Panc1 (cell line): ENCODE results near the gene ZNF544. TPM values are rescaled to one million over a fixed set of nuclear protein-coding genes. Genes with fewer than 3 reads are reported as not detected.

Source experiments
- ATAC-seq: fragments of 200-7000 bp; cut with Tn5 transposase; 2 replicates; pipeline ENCODE4 v1.9.1; 2020; ENCODE audit warnings: mild to moderate bottlenecking, moderate library complexity
- BruUV-seq: library from RNA; stranded (reverse); fragments of 400-500 nt; replicated peaks from 2 replicates; lab custom pipeline; 2021; lab: Mats Ljungman, UMichigan
- CTCF ChIA-PET: fragments of 300-600 bp; sonication (Branson Sonifier 250); formaldehyde crosslinking; loops from one replicate; lab custom pipeline; 2022; ENCODE audit warnings: antibody characterized with exemption; lab: Charles Lee
- POLR2A ChIA-PET: fragments of 300-600 bp; sonication (Branson Sonifier 250); formaldehyde crosslinking; loops from one replicate; lab custom pipeline; 2022; ENCODE audit warnings: antibody characterized with exemption; lab: Charles Lee
- DNase-seq: peaks from one replicate; pipeline ENCODE4 v3.0.0-alpha.2; 2010; ENCODE audit warnings: low read depth, low spot score
- H3K27ac ChIP-seq: 2 replicates; pipeline ENCODE4 v1.5.1; 2011; ENCODE audit warnings: mild to moderate bottlenecking, low read length, inconsistent platforms
- H3K27me3 ChIP-seq: fragments of 200-500 bp; sonication (Bioruptor generic); 2 replicates; pipeline ENCODE4 v1.6.0; 2014; ENCODE audit warnings: low read length, inconsistent platforms; ENCODE audit not compliant: control insufficient read depth, insufficient read depth
- H3K36me3 ChIP-seq: fragments of 200-500 bp; sonication (Bioruptor generic); 2 replicates; pipeline ENCODE4 v1.5.1; 2014; ENCODE audit warnings: inconsistent platforms, mild to moderate bottlenecking, low read length, moderate library complexity; ENCODE audit not compliant: control insufficient read depth, insufficient read depth
- H3K4me1 ChIP-seq: 2 replicates; pipeline ENCODE4 v1.5.1; 2011; ENCODE audit warnings: inconsistent platforms, mild to moderate bottlenecking, low read length, moderate library complexity; ENCODE audit not compliant: control insufficient read depth, insufficient read depth
- H3K4me3 ChIP-seq, 2 experiments: 2 replicates each; pipeline ENCODE4 v1.5.1; 2011 to 2012; ENCODE audit warnings: low read depth in 2 of 2, low read length in 2 of 2, mild to moderate bottlenecking in 2 of 2, inconsistent platforms in 1 of 2, moderate library complexity in 1 of 2
- H3K9me3 ChIP-seq: fragments of 200-500 bp; sonication (Bioruptor generic); 2 replicates; pipeline ENCODE4 v1.5.1; 2014; ENCODE audit warnings: low read depth, mild to moderate bottlenecking, inconsistent platforms, low read length, moderate library complexity; ENCODE audit not compliant: control insufficient read depth, insufficient read depth
- POLR2AphosphoS5 ChIP-seq: IDR thresholded peaks from 2 replicates; pipeline ENCODE4 v1.6.1; 2012; ENCODE audit warnings: mild to moderate bottlenecking, low read depth, low read length, moderate library complexity
- SIN3A ChIP-seq: IDR thresholded peaks from 2 replicates; pipeline ENCODE4 v1.6.1; 2012; ENCODE audit warnings: low read depth, mild to moderate bottlenecking, low read length, moderate library complexity, borderline replicate concordance; ENCODE audit not compliant: insufficient read depth
- TCF7L2 ChIP-seq: IDR thresholded peaks from 2 replicates; pipeline ENCODE4 v1.6.1; 2011; ENCODE audit warnings: mild to moderate bottlenecking, low read depth, low read length, inconsistent platforms
- in situ Hi-C: cut with HindIII; loops from 2 replicates; pipeline ENCODE4 v1.10.0; 2016; ENCODE audit warnings: low sequenced_read_pairs, low pct_unique_long_range_greater_than_20kb
- intact Hi-C: fragments of 100-400 bp; cut with micrococcal nuclease; formaldehyde crosslinking; loops from one replicate; pipeline ENCODE4 v1.10.0; 2022; ENCODE audit not compliant: unreplicated experiment
- total RNA-seq: library from RNA; stranded (reverse); gene quantifications from one replicate; pipeline ENCODE4 v1.2.1, GENCODE V29; 2021; ENCODE audit not compliant: unreplicated experiment
- TF ChIP-seq, protein P1 (sequence below): fragments of 450-650 bp; IDR thresholded peaks from 2 replicates; pipeline ENCODE4 v1.5.1; 2017; ENCODE audit warnings: mild to moderate bottlenecking
- TF ChIP-seq, protein P2 (sequence below), 2 experiments: IDR thresholded peaks; 2 replicates each; pipeline ENCODE4 v1.6.1; 2011 to 2012; ENCODE audit warnings: low read depth in 2 of 2, control low read depth in 1 of 2, low read length in 1 of 2, mild to moderate bottlenecking in 1 of 2, moderate library complexity in 1 of 2; ENCODE audit not compliant: insufficient read depth in 1 of 2

The ZNF544 gene
- total RNA-seq, 1 experiment from 2014 or later = 48.5 TPM

DNA sequence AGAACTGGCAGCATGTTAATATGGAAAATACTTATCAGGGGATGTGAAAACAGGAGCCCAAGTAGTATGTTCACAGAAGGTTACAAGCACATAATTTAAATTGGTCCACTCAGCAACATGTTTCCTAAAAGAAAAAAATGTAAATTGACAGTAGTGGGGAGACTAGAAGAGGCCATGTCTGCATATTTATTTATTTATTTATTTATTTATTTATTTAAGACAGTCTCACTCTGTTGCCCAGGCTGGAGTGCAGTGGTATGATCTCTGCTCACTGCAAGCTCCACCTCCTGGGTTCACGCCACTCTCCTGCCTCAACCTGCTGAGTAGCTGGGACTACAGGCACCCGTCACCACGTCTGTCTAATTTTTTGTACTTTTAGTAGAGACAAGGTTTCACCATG lies 36.4 kb downstream of the ZNF544 start:
- H3K27ac ChIP-seq = no peak overlapping the region
- H3K36me3 ChIP-seq = no peaks in the 10 kb centered on the region
- ChIA-PET CTCF (no interaction called here), POLR2A (no interaction called here)
- H3K4me3 ChIP-seq = no peak overlapping the region
- TF ChIP-seq SIN3A (no peak), TCF7L2 (no peak), POLR2AphosphoS5 (no peak)
- TF ChIP-seq, protein P1, sequence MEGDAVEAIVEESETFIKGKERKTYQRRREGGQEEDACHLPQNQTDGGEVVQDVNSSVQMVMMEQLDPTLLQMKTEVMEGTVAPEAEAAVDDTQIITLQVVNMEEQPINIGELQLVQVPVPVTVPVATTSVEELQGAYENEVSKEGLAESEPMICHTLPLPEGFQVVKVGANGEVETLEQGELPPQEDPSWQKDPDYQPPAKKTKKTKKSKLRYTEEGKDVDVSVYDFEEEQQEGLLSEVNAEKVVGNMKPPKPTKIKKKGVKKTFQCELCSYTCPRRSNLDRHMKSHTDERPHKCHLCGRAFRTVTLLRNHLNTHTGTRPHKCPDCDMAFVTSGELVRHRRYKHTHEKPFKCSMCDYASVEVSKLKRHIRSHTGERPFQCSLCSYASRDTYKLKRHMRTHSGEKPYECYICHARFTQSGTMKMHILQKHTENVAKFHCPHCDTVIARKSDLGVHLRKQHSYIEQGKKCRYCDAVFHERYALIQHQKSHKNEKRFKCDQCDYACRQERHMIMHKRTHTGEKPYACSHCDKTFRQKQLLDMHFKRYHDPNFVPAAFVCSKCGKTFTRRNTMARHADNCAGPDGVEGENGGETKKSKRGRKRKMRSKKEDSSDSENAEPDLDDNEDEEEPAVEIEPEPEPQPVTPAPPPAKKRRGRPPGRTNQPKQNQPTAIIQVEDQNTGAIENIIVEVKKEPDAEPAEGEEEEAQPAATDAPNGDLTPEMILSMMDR = no peak
- TF ChIP-seq, protein P2, sequence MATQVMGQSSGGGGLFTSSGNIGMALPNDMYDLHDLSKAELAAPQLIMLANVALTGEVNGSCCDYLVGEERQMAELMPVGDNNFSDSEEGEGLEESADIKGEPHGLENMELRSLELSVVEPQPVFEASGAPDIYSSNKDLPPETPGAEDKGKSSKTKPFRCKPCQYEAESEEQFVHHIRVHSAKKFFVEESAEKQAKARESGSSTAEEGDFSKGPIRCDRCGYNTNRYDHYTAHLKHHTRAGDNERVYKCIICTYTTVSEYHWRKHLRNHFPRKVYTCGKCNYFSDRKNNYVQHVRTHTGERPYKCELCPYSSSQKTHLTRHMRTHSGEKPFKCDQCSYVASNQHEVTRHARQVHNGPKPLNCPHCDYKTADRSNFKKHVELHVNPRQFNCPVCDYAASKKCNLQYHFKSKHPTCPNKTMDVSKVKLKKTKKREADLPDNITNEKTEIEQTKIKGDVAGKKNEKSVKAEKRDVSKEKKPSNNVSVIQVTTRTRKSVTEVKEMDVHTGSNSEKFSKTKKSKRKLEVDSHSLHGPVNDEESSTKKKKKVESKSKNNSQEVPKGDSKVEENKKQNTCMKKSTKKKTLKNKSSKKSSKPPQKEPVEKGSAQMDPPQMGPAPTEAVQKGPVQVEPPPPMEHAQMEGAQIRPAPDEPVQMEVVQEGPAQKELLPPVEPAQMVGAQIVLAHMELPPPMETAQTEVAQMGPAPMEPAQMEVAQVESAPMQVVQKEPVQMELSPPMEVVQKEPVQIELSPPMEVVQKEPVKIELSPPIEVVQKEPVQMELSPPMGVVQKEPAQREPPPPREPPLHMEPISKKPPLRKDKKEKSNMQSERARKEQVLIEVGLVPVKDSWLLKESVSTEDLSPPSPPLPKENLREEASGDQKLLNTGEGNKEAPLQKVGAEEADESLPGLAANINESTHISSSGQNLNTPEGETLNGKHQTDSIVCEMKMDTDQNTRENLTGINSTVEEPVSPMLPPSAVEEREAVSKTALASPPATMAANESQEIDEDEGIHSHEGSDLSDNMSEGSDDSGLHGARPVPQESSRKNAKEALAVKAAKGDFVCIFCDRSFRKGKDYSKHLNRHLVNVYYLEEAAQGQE (IDR thresholded peaks at IDR 0.05; ENCODE audit: insufficient read depth in 1 of 2, low read depth in 2 of 2, low read length in 1 of 2) = no peak
- no peaks in the 10 kb centered on the region for H3K4me1 ChIP-seq
- intact Hi-C loops (no loop called here), in situ Hi-C loops (no loop called here)
- H3K27me3 ChIP-seq = no peaks in the 10 kb centered on the region
- no peak for ATAC-seq
- no peak for DNase-seq
- peaks cover 60% of the 10 kb centered on the region for H3K9me3 ChIP-seq
- no TSS peak for BruUV-seq

DNA sequence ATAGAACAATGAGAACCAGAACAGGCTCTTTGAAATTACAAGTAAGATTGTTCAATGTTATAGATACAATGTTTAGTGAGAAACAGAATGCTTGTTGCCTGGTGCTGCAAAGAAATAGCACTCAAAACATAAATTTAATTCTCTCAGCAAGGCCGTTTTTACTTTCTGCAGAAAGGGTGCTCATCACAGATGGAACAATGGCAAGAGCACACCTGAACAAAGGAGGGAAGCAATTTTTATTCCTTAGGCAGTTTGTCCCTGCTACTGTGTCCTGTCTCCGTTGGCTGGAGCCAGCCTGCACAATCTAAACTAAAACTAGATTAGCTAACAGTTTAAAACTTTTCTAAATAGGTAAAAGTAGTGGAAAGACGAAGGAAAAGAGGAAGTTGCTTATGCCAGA lies 39.6 kb downstream of the ZNF544 start:
- Histone ChIP-seq H3K27ac (no peak overlapping the region), H3K27me3 (no peaks in the 10 kb centered on the region), H3K9me3 (peaks cover 35% of the 10 kb centered on the region), H3K36me3 (no peaks in the 10 kb centered on the region), H3K4me1 (no peaks in the 10 kb centered on the region), H3K4me3 (no peak overlapping the region)
- DNase-seq (no peak), ATAC-seq (no peak)
- no TSS peak for BruUV-seq
- ChIA-PET CTCF (no interaction called here), POLR2A (no interaction called here)
- TF ChIP-seq, protein P1 = no peak
- TF ChIP-seq, protein P2 (IDR thresholded peaks at IDR 0.05; ENCODE audit: insufficient read depth in 1 of 2, low read depth in 2 of 2, low read length in 1 of 2) = no peak
- no peak for TF ChIP-seq POLR2AphosphoS5
- no peak for TF ChIP-seq SIN3A
- in situ Hi-C loops = no loop called here
- intact Hi-C loops = no loop called here
